Measurements from ENCODE around the gene PPP4R3B. TPM values are rescaled to one million over a fixed set of nuclear protein-coding genes. Genes with fewer than 3 reads are reported as not detected.
"Not testable (repeated sequence)": the region's sequence is repeated elsewhere in the genome, so short reads cannot be mapped to it uniquely, and the experiment has no call there.

Gene PPP4R3B
- total RNA-seq, 3 donors from 2014 or later, result 56.4 to 91.3 (median 71.4) TPM

DNA sequence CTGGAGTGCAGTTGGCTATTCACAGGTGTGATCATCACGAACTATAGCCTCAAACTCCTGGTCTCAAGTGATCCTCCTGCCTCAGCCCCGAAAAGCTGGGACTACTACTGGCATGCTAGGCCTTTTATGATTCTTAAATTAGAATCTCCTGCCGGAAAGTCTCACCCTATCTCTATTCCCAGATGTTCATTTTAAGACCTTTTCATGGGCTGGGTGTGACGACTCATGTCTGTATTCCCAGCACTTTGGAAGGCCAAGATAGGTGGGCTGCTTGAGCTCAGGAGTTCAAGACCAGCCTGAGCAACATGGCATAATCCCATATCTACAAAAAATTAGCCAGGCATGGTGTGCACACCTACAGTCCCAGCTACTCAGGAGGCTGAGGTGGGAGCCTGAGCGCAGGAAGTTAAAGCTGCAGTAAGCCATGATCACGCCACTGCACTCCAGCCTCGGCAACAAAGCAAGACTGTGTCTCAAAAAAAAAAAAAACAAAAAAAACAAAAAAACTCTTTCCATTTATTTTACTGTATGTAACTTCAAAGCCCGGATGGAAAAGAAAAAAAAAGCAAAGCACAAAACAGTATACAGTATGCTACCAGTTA is 8.1 kb downstream of the PPP4R3B start:
- intact Hi-C loops (cut with DNase I; ENCODE audit: low total_unique reads), result no loop called here

GRCh38 chr2:55607717-55608116 is 9.7 kb downstream of the PPP4R3B start:
- no peak for TF ChIP-seq POLR2A (IDR thresholded peaks at IDR 0.05)
- intact Hi-C loops (cut with DNase I; ENCODE audit: low total_unique reads), result no loop called here

More for the DNA sequence above, 8.1 kb downstream of the PPP4R3B start:
- no peak for DNase-seq (ENCODE audit: low spot score in 2 of 2)
- Histone ChIP-seq H3K4me1 (no peaks in the 10 kb centered on the region), H3K27me3 (no peaks in the 10 kb centered on the region), H3K27ac (no peak overlapping the region), H3K9me3 (no peaks in the 10 kb centered on the region), H3K36me3 (no peaks in the 10 kb centered on the region), H3K4me3 (no peak overlapping the region)
- TF ChIP-seq, protein P1, sequence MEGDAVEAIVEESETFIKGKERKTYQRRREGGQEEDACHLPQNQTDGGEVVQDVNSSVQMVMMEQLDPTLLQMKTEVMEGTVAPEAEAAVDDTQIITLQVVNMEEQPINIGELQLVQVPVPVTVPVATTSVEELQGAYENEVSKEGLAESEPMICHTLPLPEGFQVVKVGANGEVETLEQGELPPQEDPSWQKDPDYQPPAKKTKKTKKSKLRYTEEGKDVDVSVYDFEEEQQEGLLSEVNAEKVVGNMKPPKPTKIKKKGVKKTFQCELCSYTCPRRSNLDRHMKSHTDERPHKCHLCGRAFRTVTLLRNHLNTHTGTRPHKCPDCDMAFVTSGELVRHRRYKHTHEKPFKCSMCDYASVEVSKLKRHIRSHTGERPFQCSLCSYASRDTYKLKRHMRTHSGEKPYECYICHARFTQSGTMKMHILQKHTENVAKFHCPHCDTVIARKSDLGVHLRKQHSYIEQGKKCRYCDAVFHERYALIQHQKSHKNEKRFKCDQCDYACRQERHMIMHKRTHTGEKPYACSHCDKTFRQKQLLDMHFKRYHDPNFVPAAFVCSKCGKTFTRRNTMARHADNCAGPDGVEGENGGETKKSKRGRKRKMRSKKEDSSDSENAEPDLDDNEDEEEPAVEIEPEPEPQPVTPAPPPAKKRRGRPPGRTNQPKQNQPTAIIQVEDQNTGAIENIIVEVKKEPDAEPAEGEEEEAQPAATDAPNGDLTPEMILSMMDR (IDR thresholded peaks at IDR 0.05), result no peak
- TF ChIP-seq POLR2AphosphoS5 (IDR thresholded peaks at IDR 0.05), result no peak
- TF ChIP-seq POLR2A (IDR thresholded peaks at IDR 0.05), result no peak

GRCh38 chr2:55604027-55604565 is 13.3 kb downstream of the PPP4R3B start:
- H3K27ac ChIP-seq, result no peak overlapping the region
- intact Hi-C loops (cut with DNase I; ENCODE audit: low total_unique reads), result no loop called here

More at GRCh38 chr2:55607717-55608116, 9.7 kb downstream of the PPP4R3B start:
- H3K36me3 ChIP-seq, result no peaks in the 10 kb centered on the region
- H3K9me3 ChIP-seq, result no peaks in the 10 kb centered on the region
- no peaks in the 10 kb centered on the region for H3K27me3 ChIP-seq
- DNase-seq (ENCODE audit: low spot score in 2 of 2), result no peak
- H3K27ac ChIP-seq, result no peak overlapping the region
- H3K4me3 ChIP-seq, result no peak overlapping the region
- no peaks in the 10 kb centered on the region for H3K4me1 ChIP-seq

DNA sequence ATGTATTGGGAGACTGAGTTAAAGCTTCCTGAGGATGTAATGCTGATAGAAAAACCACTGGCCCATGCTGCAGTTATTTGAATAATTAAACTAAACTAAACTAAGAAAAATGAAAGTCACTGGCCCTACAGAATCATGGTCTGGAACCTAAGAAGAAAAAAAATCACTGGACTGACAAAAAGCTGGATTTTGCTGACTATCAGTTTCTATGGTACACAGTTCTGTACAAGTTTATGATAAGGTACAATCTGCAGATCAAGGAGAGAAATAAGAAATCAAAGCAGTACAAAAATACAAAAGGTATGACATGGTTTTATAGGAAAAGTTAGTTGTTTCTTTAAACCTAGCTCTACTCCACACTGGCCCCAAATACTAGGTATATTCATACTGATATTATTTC is 15.6 kb downstream of the PPP4R3B start:
- Histone ChIP-seq H3K4me3 (no peak overlapping the region), H3K27ac (no peak overlapping the region), H3K4me1 (no peaks in the 10 kb centered on the region), H3K36me3 (no peaks in the 10 kb centered on the region), H3K9me3 (no peaks in the 10 kb centered on the region), H3K27me3 (no peaks in the 10 kb centered on the region)
- TF ChIP-seq POLR2A (IDR thresholded peaks at IDR 0.05) (no peak), POLR2AphosphoS5 (IDR thresholded peaks at IDR 0.05) (no peak)
- TF ChIP-seq, protein P1 (IDR thresholded peaks at IDR 0.05), result no peak
- no peak for DNase-seq (ENCODE audit: low spot score in 2 of 2)
- intact Hi-C loops (cut with DNase I; ENCODE audit: low total_unique reads), result no loop called here

More at GRCh38 chr2:55604027-55604565, 13.3 kb downstream of the PPP4R3B start:
- DNase-seq (ENCODE audit: low spot score in 2 of 2), result no peak
- TF ChIP-seq POLR2A (IDR thresholded peaks at IDR 0.05) (no peak), POLR2AphosphoS5 (IDR thresholded peaks at IDR 0.05) (no peak)
- TF ChIP-seq, protein P1 (IDR thresholded peaks at IDR 0.05), result no peak
- no peaks in the 10 kb centered on the region for H3K27me3 ChIP-seq
- H3K9me3 ChIP-seq, result no peaks in the 10 kb centered on the region
- H3K4me3 ChIP-seq, result no peak overlapping the region
- no peaks in the 10 kb centered on the region for H3K36me3 ChIP-seq
- H3K4me1 ChIP-seq, result no peaks in the 10 kb centered on the region

DNA sequence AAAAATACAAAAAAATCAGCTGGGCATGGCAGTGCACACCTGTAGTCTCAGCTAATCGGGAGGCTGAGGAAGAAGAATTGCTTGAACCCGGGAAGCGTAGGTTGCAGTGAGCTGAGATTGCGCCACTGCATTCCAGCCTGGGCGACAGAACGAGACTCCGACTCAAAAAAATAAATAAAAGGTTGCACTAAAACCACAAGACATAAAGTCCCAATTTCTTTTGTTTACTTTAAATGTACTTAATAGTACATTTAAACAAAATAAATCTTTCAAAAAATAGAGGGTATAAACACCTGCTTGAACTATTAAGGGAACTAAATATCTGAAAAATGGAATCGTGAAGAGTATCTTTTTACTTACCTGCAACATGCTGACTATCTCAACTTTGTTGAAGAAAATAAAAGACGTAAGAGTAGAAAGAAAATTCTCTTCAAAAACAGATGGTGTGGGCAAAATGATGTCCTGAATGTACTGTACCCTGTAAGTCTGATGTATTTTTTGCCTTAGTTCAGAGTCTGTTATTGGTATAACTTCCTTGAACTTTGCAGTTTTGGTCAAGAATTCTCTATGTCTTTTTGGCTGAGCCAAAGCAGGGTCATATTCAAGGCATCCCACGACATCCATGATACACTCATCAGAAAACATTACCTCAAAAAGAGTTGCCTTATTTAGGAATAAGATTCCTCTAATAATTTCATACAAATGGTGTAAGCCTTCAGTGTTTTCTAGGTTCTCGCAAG is 19.2 kb downstream of the PPP4R3B start:
- H3K4me1 ChIP-seq, result no peaks in the 10 kb centered on the region
- H3K27ac ChIP-seq, result no peak overlapping the region
- no peaks in the 10 kb centered on the region for H3K27me3 ChIP-seq
- TF ChIP-seq POLR2A (IDR thresholded peaks at IDR 0.05) (no peak), POLR2AphosphoS5 (IDR thresholded peaks at IDR 0.05) (no peak)
- TF ChIP-seq, protein P1 (IDR thresholded peaks at IDR 0.05), result no peak
- H3K36me3 ChIP-seq, result no peaks in the 10 kb centered on the region
- no peaks in the 10 kb centered on the region for H3K9me3 ChIP-seq
- DNase-seq (ENCODE audit: low spot score in 2 of 2), result no peak
- intact Hi-C loops (cut with DNase I; ENCODE audit: low total_unique reads), result no loop called here
- no peak overlapping the region for H3K4me3 ChIP-seq

- H3K36me3 ChIP-seq; H3K27ac ChIP-seq; H3K4me3 ChIP-seq; intact Hi-C loops (cut with DNase I; ENCODE audit: low total_unique reads); H3K27me3 ChIP-seq; H3K9me3 ChIP-seq; H3K4me1 ChIP-seq; DNase-seq (ENCODE audit: low spot score in 2 of 2): not testable (repeated sequence)
These were observed 20.6 kb downstream of the PPP4R3B start for GRCh38 chr2:55596795-55597194.

All from breast epithelium (tissue), 4 donors.